MM.1S (cell line): ENCODE measurements around the gene FBXL7.

Experiments used
- DNase-seq: peaks from one replicate; pipeline ENCODE4 v3.0.0-alpha.2; 2015
- H2AFZ ChIP-seq: fragments of 300-600 bp; sonication (generic); 2 replicates; pipeline ENCODE4 v1.6.0; 2016; ENCODE audit warnings: antibody characterized with exemption, low read length
- H3F3A ChIP-seq: fragments of 300-600 bp; sonication (generic); 2 replicates; pipeline ENCODE4 v1.6.1; 2016; ENCODE audit warnings: mild to moderate bottlenecking, antibody characterized with exemption, low read length, moderate library complexity, mixed read lengths; ENCODE audit not compliant: insufficient read depth
- H3K27ac ChIP-seq: fragments of 300-600 bp; sonication (generic); 2 replicates; pipeline ENCODE4 v1.5.1; 2016; ENCODE audit warnings: mild to moderate bottlenecking, low read length
- H3K27me3 ChIP-seq: fragments of 300-600 bp; sonication (generic); replicated peaks from 2 replicates; pipeline ENCODE4 v1.6.0; 2016; ENCODE audit warnings: low read length; ENCODE audit not compliant: insufficient read depth
- H3K36me3 ChIP-seq: fragments of 300-600 bp; sonication (generic); replicated peaks from 2 replicates; pipeline ENCODE4 v1.6.1; 2016; ENCODE audit warnings: mild to moderate bottlenecking, low read length, mixed read lengths; ENCODE audit not compliant: insufficient read depth
- H3K4me1 ChIP-seq: fragments of 300-600 bp; sonication (generic); 2 replicates; pipeline ENCODE4 v1.6.1; 2016; ENCODE audit warnings: low read length, mixed read lengths
- H3K4me2 ChIP-seq: fragments of 300-600 bp; sonication (generic); 2 replicates; pipeline ENCODE4 v1.6.0; 2016; ENCODE audit warnings: low read depth, low read length
- H3K4me3 ChIP-seq: fragments of 300-600 bp; sonication (generic); 2 replicates; pipeline ENCODE4 v1.5.1; 2016; ENCODE audit warnings: low read length, mixed read lengths
- H3K79me2 ChIP-seq: fragments of 300-600 bp; sonication (generic); 2 replicates; pipeline ENCODE4 v1.6.1; 2016; ENCODE audit warnings: mixed run types, low read length, mixed read lengths
- H3K9ac ChIP-seq: fragments of 300-600 bp; sonication (generic); 2 replicates; pipeline ENCODE4 v1.6.1; 2016; ENCODE audit warnings: low read length, mixed read lengths
- H3K9me2 ChIP-seq: fragments of 300-600 bp; sonication (generic); replicated peaks from 2 replicates; pipeline ENCODE4 v1.6.1; 2016; ENCODE audit warnings: mild to moderate bottlenecking, low read length, mixed read lengths; ENCODE audit not compliant: insufficient read depth
- H3K9me3 ChIP-seq: fragments of 300-600 bp; sonication (generic); replicated peaks from 2 replicates; pipeline ENCODE4 v1.6.1; 2016; ENCODE audit warnings: mild to moderate bottlenecking, low read length, mixed read lengths; ENCODE audit not compliant: insufficient read depth
- H4K20me1 ChIP-seq: fragments of 300-600 bp; sonication (generic); 2 replicates; pipeline ENCODE4 v1.6.1; 2016; ENCODE audit warnings: mild to moderate bottlenecking, low read length, moderate library complexity, mixed read lengths; ENCODE audit not compliant: insufficient read depth
- EZH2 ChIP-seq: fragments of 300-600 bp; sonication (generic); optimal IDR thresholded peaks from 2 replicates; pipeline ENCODE3; 2017; ENCODE audit warnings: low read depth, mild to moderate bottlenecking, antibody characterized with exemption, low read length, mixed read lengths
- EZH2phosphoT487 ChIP-seq: fragments of 300-600 bp; sonication (generic); IDR thresholded peaks from 2 replicates; pipeline ENCODE4 v1.6.1; 2018; ENCODE audit warnings: antibody characterized with exemption, low read length
- TF ChIP-seq, protein P1 (sequence below): fragments of 300-600 bp; sonication (generic); IDR thresholded peaks from 2 replicates; pipeline ENCODE4 v1.5.1; 2016; ENCODE audit warnings: antibody characterized with exemption, low read length, mixed read lengths

Gene FBXL7

DNA sequence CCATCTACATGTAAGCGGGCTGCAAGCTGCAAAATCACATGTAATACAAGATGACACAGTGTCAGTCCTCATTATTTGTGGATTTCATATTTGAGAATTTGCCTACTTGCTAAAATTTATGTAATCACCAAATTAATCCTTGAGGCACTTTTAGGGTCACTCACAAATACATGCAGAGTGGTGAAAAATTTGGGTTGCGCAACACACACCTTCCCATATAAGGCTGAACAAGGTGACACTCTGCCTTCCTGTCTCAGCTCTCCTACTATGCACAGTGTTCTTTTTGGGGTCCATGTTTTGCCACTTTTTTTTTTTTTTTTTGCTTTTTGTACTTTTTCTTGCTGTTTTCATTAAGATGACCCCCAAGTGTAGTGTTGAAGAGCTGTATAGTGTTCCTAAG lies 111.0 kb downstream of the FBXL7 start:
- no peaks in the 10 kb centered on the region for H3K36me3 ChIP-seq
- TF ChIP-seq EZH2phosphoT487: no peak
- no peaks in the 10 kb centered on the region for H3K9me2 ChIP-seq
- H3K27ac ChIP-seq: no peak overlapping the region
- no peaks in the 10 kb centered on the region for H3F3A ChIP-seq
- no peak overlapping the region for H3K4me3 ChIP-seq
- H4K20me1 ChIP-seq: no peaks in the 10 kb centered on the region
- no peaks in the 10 kb centered on the region for H3K9me3 ChIP-seq
- no peak overlapping the region for H2AFZ ChIP-seq
- no peak overlapping the region for H3K4me2 ChIP-seq
- H3K9ac ChIP-seq: no peak overlapping the region
- H3K4me1 ChIP-seq: no peaks in the 10 kb centered on the region
- peaks cover 24% of the 10 kb centered on the region; the same call in 1 of the 2 replicates for H3K79me2 ChIP-seq
- no peaks in the 10 kb centered on the region for H3K27me3 ChIP-seq
- DNase-seq: no peak

DNA sequence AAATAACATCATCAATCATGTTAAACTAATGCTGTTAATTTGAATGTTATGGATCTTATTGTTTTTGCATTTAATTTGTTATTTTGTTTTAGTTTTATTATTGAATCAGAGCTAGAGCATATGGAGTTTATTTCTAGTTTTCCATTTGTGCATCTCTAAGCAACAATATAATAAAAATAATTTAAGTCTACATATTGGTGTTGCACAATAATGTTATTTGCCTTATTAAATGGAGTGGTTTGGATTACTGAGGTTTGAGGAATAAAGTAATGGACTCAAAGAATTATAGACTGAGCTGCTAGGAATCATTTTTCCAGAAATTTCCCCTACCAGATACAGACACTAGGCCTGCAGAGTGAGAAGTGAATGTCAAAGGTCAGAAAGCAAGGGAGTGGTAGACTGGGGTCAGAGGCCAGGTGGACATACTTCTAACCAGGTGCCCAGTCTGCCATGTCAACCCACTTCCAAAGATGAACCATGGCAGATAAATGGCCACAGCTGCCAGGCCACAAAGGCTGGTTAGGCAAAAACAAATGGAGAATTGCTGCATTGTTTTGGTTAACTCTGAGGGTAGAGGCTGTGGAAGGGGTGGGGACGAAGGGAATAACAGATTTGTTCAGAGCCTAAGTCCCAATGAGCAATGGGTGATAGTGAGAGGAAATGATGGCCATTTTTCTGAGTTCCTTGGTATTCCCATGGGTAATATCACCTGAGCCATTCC lies 113.1 kb downstream of the FBXL7 start:
- TF ChIP-seq EZH2 (no peak), EZH2phosphoT487 (no peak)
- TF ChIP-seq, protein P1, sequence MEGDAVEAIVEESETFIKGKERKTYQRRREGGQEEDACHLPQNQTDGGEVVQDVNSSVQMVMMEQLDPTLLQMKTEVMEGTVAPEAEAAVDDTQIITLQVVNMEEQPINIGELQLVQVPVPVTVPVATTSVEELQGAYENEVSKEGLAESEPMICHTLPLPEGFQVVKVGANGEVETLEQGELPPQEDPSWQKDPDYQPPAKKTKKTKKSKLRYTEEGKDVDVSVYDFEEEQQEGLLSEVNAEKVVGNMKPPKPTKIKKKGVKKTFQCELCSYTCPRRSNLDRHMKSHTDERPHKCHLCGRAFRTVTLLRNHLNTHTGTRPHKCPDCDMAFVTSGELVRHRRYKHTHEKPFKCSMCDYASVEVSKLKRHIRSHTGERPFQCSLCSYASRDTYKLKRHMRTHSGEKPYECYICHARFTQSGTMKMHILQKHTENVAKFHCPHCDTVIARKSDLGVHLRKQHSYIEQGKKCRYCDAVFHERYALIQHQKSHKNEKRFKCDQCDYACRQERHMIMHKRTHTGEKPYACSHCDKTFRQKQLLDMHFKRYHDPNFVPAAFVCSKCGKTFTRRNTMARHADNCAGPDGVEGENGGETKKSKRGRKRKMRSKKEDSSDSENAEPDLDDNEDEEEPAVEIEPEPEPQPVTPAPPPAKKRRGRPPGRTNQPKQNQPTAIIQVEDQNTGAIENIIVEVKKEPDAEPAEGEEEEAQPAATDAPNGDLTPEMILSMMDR: no peak
- Histone ChIP-seq H3K9ac (no peak overlapping the region), H3K27me3 (no peaks in the 10 kb centered on the region), H3K4me1 (no peaks in the 10 kb centered on the region), H3K27ac (no peak overlapping the region), H3K9me3 (no peaks in the 10 kb centered on the region), H3K36me3 (no peaks in the 10 kb centered on the region), H3K4me2 (no peak overlapping the region), H4K20me1 (no peaks in the 10 kb centered on the region), H3K9me2 (no peaks in the 10 kb centered on the region), H2AFZ (no peak overlapping the region), H3K79me2 (peaks cover 24% of the 10 kb centered on the region; the same call in 1 of the 2 replicates), H3K4me3 (no peak overlapping the region), H3F3A (no peaks in the 10 kb centered on the region)
- DNase-seq: no peak

DNA sequence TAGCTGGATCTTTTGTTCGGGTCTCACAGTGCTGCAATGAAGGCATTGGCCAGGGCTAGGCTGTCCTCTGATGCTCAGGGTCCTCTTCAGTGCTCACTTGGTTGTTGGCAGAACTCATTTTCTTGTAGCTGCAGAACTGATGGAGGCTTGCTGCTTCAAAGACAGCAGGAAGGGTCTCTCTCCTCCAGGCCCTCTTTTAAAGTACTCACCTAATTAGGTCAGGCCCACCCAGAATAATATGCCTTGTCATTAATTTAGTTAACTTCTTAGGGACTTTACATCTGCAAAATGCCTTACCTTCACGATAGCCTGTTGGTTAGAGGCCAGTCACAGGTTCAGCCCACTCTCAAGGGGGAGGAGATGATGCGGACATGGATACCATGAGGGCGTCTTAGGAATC lies 114.7 kb downstream of the FBXL7 start:
- Histone ChIP-seq H3K36me3 (no peaks in the 10 kb centered on the region), H3K9me2 (no peaks in the 10 kb centered on the region), H3K27ac (no peak overlapping the region), H4K20me1 (no peaks in the 10 kb centered on the region), H2AFZ (no peak overlapping the region), H3K79me2 (peaks cover 17% of the 10 kb centered on the region; the same call in 1 of the 2 replicates), H3K9me3 (no peaks in the 10 kb centered on the region), H3K4me3 (no peak overlapping the region), H3F3A (no peaks in the 10 kb centered on the region), H3K9ac (no peak overlapping the region), H3K4me1 (no peaks in the 10 kb centered on the region), H3K27me3 (no peaks in the 10 kb centered on the region), H3K4me2 (no peak overlapping the region)
- TF ChIP-seq EZH2phosphoT487: no peak
- TF ChIP-seq, protein P1: no peak
- no peak for TF ChIP-seq EZH2
- DNase-seq: no peak

DNA sequence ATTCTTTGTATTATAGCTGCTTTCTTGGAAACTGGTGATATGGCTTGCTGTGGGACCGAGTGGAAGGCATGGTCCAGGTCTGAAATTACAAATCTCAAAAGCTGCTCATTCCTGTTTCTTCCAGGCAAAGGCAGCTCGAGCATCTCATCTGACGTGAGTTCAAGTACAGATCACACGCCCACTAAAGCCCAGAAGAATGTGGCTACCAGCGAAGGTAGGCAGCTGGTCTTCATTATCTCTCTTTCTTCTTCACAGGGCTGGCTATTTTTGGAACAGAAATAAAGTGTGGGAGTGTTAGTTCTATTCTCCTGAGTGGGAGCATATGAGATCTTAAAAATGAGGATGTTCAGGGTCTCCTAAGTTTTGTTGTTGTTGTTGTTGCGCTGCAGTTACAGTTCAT lies 115.9 kb downstream of the FBXL7 start:
- TF ChIP-seq EZH2 (no peak), EZH2phosphoT487 (no peak)
- TF ChIP-seq, protein P1: no peak
- Histone ChIP-seq H3K27ac (no peak overlapping the region), H3K27me3 (no peaks in the 10 kb centered on the region), H3K9me3 (no peaks in the 10 kb centered on the region), H3K9me2 (no peaks in the 10 kb centered on the region), H3K4me1 (no peaks in the 10 kb centered on the region), H3K4me2 (no peak overlapping the region), H3K4me3 (no peak overlapping the region), H3K9ac (no peak overlapping the region), H3K79me2 (peaks cover 19% of the 10 kb centered on the region; the same call in 1 of the 2 replicates), H3F3A (no peaks in the 10 kb centered on the region), H2AFZ (no peak overlapping the region), H3K36me3 (no peaks in the 10 kb centered on the region), H4K20me1 (no peaks in the 10 kb centered on the region)
- no peak for DNase-seq
